GM18511 (cell line): ENCODE measurements around the gene IL18.
"Not testable (repeated sequence)": the region's sequence is repeated elsewhere in the genome, so short reads cannot be mapped to it uniquely, and the experiment has no call there.

Experiments
- ATAC-seq: cut with Tn5 transposase; IDR thresholded peaks from one replicate; pipeline ENCODE4 v1.9.1; 2021; ENCODE audit warnings: mild to moderate bottlenecking, moderate library complexity; ENCODE audit not compliant: unreplicated experiment

IL18 gene

DNA sequence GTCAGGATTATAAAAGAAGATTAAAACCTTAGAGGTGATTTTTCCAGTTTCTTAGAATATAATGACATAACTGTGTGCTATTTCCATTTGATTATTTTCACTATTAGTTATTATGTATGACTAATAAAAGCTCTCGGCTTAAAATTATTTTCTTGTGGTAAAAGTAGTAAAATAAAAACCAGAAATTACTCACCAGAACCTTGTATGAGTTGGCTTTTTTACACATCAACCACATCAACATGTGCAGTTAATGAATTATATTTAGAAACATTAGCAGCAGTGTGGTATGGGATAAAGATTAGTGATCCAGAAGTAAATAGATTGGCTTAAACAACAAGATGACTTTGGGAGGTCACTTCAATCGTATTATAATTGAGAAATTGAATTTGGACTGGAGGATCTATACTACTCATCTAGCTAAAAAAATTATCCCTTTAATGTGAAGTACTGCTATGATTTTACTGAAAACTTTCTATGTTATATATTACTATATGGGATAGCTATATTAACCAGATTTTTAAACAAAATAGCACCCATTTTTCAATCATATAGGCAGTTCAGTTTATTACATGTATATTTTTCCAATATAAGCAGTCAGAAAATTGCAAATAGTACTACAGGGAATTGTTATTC is 8.6 kb upstream of the IL18 start:
- peak; percentile 82 for ATAC-seq

- ATAC-seq: no peak
Measured at GRCh38 chr11:112167145-112167544, 3.3 kb upstream of the IL18 start, which contains the start of gene TEX12. Gene TEX12 (plus strand): TSS chr11:112167372. CDS start chr11:112169269, 1,897 bp downstream.

GRCh38 chr11:112166562-112166961 is 2.7 kb upstream of the IL18 start:
- ATAC-seq: no peak

DNA sequence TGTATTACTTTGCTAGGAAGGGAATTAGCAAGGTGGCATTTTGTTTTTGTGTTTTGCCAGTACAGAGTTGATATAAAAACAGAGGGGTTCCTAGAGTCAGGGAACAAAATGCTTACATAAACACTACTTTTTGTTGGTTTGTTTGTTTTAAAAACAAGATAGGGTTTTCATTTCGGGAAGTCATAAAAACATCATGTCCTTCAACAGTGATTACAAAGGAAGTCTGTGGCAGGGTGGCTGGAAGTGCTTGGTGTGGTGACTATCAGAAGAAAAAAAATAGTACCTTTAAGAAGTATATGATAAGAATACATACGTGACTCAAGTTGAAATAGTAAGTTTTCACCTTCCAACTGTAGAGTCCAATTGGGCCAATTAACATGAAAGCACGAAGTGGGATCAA is 1.2 kb upstream of the IL18 start:
- no peak for ATAC-seq

DNA sequence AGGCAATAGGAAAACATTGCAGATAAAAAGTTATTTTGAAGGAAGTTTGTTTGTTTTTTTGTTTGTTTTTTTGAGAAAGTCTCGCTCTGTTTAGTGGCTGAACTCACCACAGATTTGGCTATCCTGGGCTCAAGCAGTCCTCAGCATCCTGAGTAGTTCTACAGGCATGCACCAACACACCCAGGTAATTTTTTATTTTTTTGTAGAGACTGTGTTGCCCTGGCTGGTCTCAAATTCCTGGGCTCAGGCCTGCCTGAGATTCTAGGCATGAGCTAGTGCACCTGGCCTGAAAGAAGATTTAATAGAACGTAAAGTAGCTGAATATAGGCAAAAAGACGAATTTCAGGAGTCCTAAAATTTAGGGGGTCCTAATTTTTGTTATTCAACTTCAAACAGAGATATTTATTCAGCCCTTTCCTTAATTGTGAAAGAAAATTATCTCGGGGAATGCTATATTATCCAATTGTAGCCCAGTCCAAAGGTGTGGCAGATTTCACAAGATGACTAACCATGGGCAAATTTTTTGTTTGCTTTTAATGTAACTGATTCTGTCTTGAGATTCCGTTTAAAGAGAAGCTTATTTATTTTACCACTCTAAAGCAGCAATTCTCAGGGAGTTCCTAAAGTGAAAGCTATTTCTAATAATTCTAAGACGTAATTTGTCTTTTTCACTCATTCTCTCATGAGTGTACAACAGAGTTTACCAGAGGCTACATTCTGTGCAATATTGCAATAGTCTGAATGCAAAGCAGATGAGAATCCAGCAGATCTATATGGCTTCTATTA is 940 bp downstream of the IL18 start:
- no peak for ATAC-seq

- ATAC-seq: not testable (repeated sequence)
Measured at GRCh38 chr11:112162200-112162599, 1.7 kb downstream of the IL18 start.

- no peak for ATAC-seq
Measured at GRCh38 chr11:112161012-112161411, 2.9 kb downstream of the IL18 start.

- ATAC-seq: no peak
Measured at GRCh38 chr11:112160091-112160848, 3.6 kb downstream of the IL18 start.

GRCh38 chr11:112159098-112160065 is 4.5 kb downstream of the IL18 start:
- ATAC-seq: no peak

DNA sequence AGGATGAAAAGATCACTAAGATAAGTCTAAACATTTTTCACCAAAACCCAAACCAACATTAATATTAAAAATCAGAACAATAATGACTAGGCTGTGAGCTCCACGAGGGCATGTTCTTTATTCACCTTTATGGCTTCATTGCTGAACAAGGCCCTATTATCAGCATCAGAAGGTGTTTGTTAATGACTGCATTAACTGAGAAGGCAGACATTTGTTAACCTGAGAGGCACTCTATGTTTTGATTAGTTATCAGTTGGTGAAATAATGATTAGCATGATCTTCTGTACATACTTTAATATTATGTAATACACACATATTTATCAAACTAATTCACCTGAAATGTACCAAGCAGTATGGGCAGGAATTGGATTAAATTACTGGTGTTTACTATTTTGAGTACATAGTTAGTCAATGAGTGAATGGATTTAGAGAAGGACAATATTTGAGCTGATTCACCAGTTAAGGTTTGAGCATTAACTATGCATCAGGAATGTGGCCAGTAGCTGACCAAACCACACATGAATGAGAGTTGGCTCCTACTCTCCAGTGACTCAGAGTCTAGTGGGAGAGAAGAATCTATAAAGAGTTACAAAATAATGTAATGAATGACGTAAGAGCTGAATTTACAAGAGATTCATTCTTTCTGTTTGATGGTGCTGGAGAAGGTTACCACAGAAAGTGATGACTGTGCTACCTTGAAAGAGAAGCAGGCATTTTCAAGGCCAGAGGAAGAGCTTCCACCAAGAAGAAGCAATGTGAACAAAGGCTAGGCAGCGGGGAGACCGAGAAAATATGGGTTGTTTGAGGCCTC is 6.7 kb downstream of the IL18 start:
- no peak for ATAC-seq

DNA sequence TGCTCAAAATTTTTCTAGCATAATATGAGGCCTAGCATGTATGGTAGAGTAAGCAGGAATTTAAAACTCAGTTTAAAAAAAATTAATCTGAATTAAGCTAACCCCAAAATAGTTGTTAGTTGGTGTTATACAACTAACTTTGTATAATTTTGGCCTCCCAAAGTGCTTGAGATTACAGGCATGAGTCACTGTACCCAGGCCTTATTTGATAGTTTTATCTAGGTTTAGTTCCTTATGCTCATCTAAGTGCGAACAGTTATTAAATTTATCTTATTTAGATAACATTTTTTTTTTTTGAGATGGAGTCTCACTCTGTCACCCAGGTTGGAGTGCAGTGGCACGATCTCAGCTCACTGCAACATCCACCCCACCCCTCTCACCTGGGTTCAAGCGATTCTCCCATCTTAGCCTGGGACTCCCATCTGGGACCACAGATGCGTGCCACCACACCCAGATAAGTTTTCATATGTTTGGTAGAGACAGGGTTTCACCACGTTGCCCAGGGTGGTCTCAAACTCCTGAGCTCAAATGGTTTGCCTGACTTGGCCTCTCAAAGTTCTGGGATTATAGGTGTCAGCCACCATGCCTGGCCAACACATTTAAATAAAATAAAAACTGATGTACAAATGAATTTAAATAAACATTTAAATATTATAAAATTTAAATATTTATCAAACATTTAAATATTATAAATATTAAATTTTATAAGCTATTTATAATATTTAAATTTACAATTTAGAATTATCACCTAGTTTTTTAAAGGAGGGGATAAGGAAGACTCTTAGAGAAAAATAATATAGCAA is 7.5 kb downstream of the IL18 start:
- no peak for ATAC-seq

DNA sequence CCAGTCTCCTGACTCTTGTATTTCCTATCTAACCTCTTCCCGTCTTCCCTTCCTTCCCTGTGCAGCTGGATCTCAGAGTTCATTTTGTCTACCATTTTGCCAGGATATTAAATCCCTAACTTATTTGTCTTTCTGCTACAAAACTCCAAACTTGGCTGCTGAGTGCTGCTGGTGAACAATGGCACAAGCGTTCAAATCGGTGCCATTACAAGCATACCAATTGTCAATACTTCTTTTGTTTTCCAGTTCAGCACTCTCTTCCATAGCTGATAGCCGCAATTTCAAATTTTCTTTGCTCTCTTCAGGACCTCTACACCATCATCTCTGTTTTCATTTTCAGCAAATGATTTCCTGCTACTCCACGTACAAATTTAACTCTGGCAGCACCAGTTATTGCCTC is 13.4 kb downstream of the IL18 start:
- no peak for ATAC-seq

GRCh38 chr11:112143597-112143996 is 20.3 kb downstream of the IL18 start:
- no peak for ATAC-seq

DNA sequence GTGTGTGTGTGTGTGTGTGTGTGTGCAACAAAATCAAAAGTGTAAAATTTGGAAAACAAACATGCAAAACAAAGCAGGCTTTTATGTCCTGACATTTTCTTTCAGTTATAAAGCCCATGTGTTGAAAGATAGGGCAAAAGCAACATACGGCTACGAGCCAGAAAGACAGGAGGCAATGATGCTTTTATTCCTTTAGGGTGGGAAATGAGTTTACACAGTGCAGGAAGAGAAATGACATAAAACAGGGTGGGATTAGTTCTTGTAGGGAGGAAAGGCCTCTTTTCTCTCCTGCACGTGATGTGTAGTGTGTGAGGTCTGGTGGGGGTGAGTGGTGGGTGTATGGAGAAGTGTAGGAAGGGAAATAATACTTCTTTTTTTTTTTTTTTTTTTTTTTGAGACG is 29.4 kb downstream of the IL18 start:
- no peak for ATAC-seq

GRCh38 chr11:112132737-112133136 is 31.2 kb downstream of the IL18 start:
- no peak for ATAC-seq

DNA sequence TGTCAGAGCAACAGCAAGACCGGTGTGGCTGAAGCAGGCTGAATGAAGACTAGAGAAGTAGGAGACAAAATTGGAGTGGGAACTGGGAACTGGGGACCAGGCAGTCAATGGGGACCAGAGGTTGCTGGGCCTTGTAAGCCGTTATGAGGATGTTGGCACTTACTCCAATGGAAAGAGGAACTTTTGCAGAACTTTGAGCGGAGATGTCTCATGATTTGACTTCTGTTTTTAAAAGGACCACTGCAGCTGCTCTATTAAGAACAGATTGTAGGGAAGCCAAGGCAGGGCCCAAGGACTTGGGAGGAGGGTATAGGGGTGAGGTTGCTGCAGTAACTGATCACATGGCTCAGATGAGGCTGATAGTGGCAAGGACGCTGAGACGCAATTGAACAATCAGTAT is 34.2 kb downstream of the IL18 start:
- ATAC-seq: no peak

DNA sequence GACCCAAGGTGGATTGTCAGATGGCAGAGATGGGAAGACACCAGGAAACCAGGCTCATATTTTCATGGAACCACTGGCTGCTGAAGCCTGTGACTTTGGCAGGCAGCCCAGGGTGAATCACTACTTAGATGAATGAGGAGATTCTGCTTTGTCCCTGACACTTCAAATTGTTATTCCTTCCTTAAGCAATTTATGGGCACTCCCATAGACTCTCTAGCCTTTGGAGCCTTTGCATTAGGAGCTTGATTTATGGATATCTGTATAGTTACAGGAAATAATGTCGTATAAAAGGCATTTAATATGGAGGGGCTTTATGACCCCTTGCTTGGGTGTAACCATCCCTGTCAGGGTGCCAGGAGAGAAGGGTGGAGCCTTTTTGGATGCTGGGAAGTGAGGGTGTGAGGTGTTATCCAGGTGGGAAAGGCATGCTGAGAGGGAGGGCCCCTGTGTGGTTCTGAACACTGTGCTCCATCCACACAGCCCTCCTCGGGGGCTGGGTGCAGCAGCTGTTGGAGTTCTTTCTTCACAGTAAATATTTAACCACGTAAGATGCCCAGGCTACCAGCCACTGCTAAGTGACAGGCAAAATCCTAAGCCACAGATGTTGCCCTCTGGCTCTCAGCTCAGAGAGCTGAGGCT is 35.3 kb downstream of the IL18 start:
- no peak for ATAC-seq

- ATAC-seq: no peak
Measured at GRCh38 chr11:112127056-112127455, 36.8 kb downstream of the IL18 start.
